Memory B cell (primary cell): ENCODE measurements around the gene CMIP.
A peak's percentile ranks its signal among the peaks of the same experiment; 100 is the strongest.
"Not testable (repeated sequence)": the region's sequence is repeated elsewhere in the genome, so short reads cannot be mapped to it uniquely, and the experiment has no call there.

ENCODE experiments used
- ATAC-seq: fragments of 150-1000 bp; cut with Tn5 transposase; 2 replicates; pipeline ENCODE4 v1.10.0; 2021; ENCODE audit warnings: low read depth, mild to moderate bottlenecking, moderate library complexity
- DNase-seq, 2 donors: peaks; one replicate each; pipeline ENCODE4 v3.0.0; 2022; ENCODE audit warnings: low spot score in 2 of 2
- H3K27ac Mint-ChIP-seq: one replicate; pipeline ENCODE4 v1.8.0; 2022; ENCODE audit warnings: mild to moderate bottlenecking, moderate library complexity, mixed read lengths
- H3K27me3 Mint-ChIP-seq: one replicate; pipeline ENCODE4 v1.8.0; 2022; ENCODE audit warnings: mixed read lengths
- H3K36me3 Mint-ChIP-seq: one replicate; pipeline ENCODE4 v1.8.0; 2022; ENCODE audit warnings: mild to moderate bottlenecking, mixed read lengths
- H3K4me1 Mint-ChIP-seq: one replicate; pipeline ENCODE4 v1.8.0; 2022; ENCODE audit warnings: mixed read lengths
- H3K4me3 Mint-ChIP-seq: one replicate; pipeline ENCODE4 v1.8.0; 2022; ENCODE audit warnings: mild to moderate bottlenecking, moderate library complexity, mixed read lengths
- H3K9me3 Mint-ChIP-seq: one replicate; pipeline ENCODE4 v1.8.0; 2022; ENCODE audit warnings: mixed read lengths

Gene CMIP

DNA sequence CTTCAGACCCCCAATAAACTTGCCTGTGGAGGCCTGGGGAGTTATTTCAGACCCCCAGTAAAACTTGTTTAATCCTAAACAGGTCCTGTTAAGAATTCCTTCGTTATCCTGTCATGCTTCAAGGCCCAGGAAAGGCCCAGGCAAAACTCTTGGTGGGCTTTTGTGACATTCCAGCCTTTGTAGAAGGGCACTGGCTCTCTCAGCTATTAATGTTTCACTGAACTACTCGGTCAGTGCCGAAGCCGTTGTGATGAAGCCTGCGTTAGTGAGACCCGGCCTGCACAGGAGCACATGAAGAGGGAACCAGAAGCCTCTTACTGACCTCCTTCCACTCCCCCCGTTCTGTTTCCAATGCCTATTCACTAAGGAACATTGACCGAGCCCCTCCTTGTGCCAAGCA, 287.0 kb downstream of the CMIP start:
- H3K27ac Mint-ChIP-seq = no peak overlapping the region
- H3K27me3 Mint-ChIP-seq = no peaks in the 10 kb centered on the region
- H3K4me1 Mint-ChIP-seq = peaks cover 26% of the 10 kb centered on the region
- no peak overlapping the region for H3K4me3 Mint-ChIP-seq
- no peak for DNase-seq
- H3K36me3 Mint-ChIP-seq = no peaks in the 10 kb centered on the region
- peaks cover 3% of the 10 kb centered on the region for H3K9me3 Mint-ChIP-seq
- ATAC-seq = no peak

DNA sequence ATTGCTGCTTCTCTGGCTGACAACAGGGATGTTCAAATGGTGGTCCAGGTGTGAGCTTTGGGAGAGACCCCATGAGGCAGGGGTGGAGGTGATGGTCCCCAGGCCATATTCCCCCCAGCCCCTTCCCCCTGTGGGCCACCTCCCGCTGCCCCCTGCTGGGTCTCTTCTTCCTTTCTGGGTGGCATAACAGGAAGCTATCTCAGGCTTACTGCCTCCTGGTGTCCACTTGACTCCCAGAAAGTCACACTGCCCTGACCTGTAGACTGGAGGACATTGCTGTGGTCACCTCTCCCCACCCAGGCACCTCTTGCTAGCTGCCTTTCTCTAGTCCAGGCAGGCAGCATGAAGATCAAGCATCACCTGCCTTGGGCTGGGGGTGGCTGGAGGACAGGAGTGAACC, 288.1 kb downstream of the CMIP start:
- no peaks in the 10 kb centered on the region for H3K27me3 Mint-ChIP-seq
- DNase-seq (no peak), ATAC-seq (no peak)
- no peak overlapping the region for H3K4me3 Mint-ChIP-seq
- no peaks in the 10 kb centered on the region for H3K36me3 Mint-ChIP-seq
- H3K27ac Mint-ChIP-seq = no peak overlapping the region
- H3K9me3 Mint-ChIP-seq = peaks cover 3% of the 10 kb centered on the region
- peaks cover 26% of the 10 kb centered on the region for H3K4me1 Mint-ChIP-seq

DNA sequence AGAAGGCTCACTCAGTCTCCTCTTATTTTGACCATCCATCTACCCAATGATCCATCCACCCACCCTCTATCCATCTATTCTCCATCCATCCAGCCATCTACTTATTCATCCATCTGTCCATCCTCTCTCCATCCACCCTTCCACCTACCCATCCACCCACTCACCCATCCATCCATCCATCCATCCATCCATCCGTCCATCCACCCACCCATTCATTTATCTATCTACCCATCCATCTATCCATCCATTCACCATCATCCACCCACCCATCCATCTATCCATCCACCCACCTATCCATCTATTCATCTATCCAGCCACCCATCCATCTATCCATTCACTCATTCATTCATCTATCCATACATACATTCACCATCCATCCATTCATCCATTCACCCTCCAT, 288.7 kb downstream of the CMIP start:
- H3K27ac Mint-ChIP-seq = no peak overlapping the region
- no peak for ATAC-seq
- peaks cover 3% of the 10 kb centered on the region for H3K9me3 Mint-ChIP-seq
- H3K4me1 Mint-ChIP-seq = peaks cover 25% of the 10 kb centered on the region
- no peak for DNase-seq
- no peaks in the 10 kb centered on the region for H3K27me3 Mint-ChIP-seq
- no peak overlapping the region for H3K4me3 Mint-ChIP-seq
- H3K36me3 Mint-ChIP-seq = no peaks in the 10 kb centered on the region

DNA sequence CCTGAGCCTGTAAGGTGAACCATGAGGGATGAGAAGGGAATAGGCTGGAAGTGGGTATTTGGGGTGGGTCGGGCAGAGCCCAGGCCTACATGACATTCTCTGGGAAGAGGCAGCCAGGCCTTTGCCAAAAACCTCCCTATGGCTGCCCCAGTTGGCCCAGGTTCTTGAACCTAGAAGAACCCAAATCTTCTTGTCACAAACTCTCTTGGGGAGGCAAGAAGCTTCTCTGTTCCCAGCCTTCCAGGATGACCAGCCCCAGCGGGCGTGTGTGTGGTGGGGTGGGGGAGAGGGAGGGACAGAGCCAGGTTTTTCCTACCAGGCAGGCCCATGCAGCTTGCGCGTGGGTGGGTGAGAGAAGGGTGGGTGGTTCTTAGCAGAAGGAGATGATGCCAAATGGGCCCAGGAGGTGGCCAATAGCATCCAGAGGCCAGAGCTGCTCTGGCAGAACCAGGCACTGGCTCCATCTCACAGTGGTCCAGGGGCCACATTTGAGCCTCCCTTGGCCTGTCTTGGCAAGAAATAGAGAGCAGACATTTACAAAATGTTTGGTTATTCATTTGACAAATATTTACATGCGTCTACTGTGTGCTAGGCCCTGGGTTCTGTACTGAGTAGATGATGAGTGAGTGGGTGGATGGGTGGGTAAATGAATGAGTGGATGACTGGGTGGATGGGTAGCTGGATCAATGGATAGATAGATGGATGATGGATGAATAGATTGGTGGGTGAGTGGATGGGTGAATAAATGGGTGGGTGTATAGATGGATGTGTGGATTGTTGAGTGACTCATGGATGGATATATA, 290.2 kb downstream of the CMIP start:
- no peak overlapping the region for H3K27ac Mint-ChIP-seq
- DNase-seq = no peak
- ATAC-seq = no peak

DNA sequence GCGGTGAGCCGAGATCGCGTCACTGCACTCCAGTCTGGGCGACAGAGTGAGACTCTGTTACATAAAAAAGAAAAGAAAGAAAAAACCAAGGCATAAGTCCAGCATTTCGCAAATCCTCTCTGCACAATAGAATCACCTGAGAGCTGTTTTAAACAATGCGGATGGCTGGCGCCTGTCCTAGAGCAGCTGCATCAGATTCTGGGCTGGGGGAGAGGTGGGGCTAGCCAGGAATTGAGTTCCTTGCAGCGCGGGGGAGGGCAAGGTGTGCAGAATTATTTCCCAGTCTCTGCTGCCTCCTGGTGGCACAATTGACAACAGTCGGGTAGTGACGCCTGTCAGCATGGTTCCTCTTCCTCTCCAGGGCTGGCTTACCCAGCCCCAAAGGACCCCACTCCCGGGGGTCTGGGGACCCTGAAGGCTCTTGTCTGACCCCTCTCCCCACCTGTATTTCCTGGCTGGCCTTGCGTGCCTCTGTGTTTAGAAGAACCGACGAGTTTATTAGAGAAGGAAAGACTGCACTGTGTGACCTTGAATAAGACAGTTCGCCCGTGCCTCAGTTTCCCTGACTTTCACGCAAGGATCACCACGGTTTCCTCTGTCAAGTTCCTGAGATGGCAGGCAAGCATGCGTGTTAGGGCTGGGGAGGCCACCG, 293.4 kb downstream of the CMIP start:
- H3K9me3 Mint-ChIP-seq = no peaks in the 10 kb centered on the region
- ATAC-seq (peak; percentile 61), DNase-seq (peak; percentile 86 to 89)
- peak overlapping the region; percentile 67 for H3K27ac Mint-ChIP-seq
- H3K4me1 Mint-ChIP-seq = peaks cover 30% of the 10 kb centered on the region
- H3K36me3 Mint-ChIP-seq = no peaks in the 10 kb centered on the region
- peak overlapping the region; percentile 83 for H3K4me3 Mint-ChIP-seq
- no peaks in the 10 kb centered on the region for H3K27me3 Mint-ChIP-seq

More for the DNA sequence above, 290.2 kb downstream of the CMIP start:
- Mint-ChIP-seq H3K4me1 (peaks cover 25% of the 10 kb centered on the region), H3K36me3 (no peaks in the 10 kb centered on the region), H3K9me3 (no peaks in the 10 kb centered on the region), H3K4me3 (no peak overlapping the region), H3K27me3 (no peaks in the 10 kb centered on the region)

DNA sequence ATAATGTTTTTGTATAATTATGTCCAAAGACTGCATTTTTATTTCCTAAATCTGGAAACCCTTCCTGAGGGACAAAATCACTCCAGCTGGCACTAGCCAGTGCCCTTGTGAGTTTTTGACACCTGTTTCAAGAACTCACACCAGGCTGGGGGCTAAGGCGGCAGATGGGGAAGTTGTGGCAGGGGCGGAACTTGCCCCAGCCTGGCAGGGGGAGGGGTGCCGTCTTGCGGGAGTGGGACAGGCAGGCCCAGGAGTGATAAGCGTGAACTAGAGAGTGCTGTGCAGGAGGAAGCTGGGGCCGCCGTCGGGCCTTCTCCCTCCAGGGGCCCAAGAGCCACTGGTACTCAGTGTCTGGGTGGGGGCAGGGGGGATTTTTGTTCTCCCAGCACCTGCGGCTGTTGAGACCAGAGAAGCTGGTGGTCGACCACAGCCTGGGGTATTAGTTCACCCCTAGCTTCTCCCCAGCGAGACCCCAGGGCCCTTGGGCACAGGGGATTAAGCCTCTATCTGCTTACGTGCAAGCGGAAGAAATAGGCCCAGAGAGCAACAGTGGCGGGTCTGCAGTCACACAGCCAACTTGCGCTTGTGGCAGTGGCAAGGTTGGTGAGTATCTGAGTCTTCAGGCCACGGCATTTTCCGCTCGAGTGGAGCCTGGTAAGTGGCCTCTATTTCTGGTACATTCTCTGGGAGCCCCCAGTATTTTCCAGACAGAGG, 294.3 kb downstream of the CMIP start:
- Mint-ChIP-seq H3K4me3 (peak overlapping the region; percentile 78), H3K27ac (peak overlapping the region; percentile 90), H3K9me3 (no peaks in the 10 kb centered on the region), H3K4me1 (peaks cover 29% of the 10 kb centered on the region), H3K36me3 (no peaks in the 10 kb centered on the region), H3K27me3 (no peaks in the 10 kb centered on the region)
- peak; percentile 72 for ATAC-seq
- DNase-seq = peak; percentile 77 to 82

DNA sequence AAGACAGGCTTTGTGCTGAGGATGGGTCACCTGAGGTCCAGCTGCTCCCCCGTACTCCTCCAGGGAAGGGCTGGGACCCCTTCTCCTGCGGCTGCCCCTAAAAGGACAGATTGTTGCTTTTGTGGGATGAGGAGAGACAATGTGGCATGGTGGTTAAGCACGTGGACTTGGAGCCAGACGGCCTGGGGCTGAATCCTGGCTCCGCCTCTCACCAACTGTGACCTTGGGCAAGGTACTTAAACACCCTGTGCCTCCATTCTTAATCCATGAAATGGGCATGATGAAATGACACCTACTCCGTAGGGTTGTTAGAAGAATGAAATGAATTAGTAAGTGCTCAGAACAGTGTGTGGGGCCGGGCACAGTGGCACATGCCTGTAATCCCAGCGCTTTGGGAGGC, 294.9 kb downstream of the CMIP start:
- ATAC-seq (no peak), DNase-seq (no peak)
- peak overlapping the region; percentile 90 for H3K27ac Mint-ChIP-seq
- no peaks in the 10 kb centered on the region for H3K36me3 Mint-ChIP-seq
- H3K4me1 Mint-ChIP-seq = peaks cover 29% of the 10 kb centered on the region
- H3K4me3 Mint-ChIP-seq = peak overlapping the region; percentile 78
- H3K9me3 Mint-ChIP-seq = no peaks in the 10 kb centered on the region
- H3K27me3 Mint-ChIP-seq = no peaks in the 10 kb centered on the region

DNA sequence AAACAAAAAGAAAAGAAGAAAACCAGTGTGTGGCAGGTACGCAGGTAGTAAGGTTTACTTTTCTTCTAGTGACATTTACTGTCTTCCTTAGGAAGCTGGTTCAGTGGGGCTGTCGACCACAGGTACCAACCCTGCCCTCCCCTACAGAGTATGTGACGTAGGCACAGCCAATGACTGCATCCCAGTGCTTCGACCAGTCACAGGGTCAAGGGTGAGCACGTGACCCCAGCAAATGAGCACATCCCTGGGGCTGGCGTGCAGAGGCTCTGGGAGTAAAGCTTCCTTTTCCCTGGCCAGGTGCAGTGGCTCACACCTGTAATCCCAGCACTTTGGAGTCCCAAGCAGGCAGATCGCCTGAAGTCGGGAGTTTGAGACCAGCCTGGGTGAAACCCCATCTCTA, 295.6 kb downstream of the CMIP start:
- H3K9me3 Mint-ChIP-seq = no peaks in the 10 kb centered on the region
- DNase-seq = peak; percentile 44 to 45
- no peaks in the 10 kb centered on the region for H3K36me3 Mint-ChIP-seq
- H3K27ac Mint-ChIP-seq = peak overlapping the region; percentile 90
- H3K4me3 Mint-ChIP-seq = peak overlapping the region; percentile 78
- peak; percentile 55 for ATAC-seq
- H3K27me3 Mint-ChIP-seq = no peaks in the 10 kb centered on the region
- peaks cover 29% of the 10 kb centered on the region for H3K4me1 Mint-ChIP-seq

DNA sequence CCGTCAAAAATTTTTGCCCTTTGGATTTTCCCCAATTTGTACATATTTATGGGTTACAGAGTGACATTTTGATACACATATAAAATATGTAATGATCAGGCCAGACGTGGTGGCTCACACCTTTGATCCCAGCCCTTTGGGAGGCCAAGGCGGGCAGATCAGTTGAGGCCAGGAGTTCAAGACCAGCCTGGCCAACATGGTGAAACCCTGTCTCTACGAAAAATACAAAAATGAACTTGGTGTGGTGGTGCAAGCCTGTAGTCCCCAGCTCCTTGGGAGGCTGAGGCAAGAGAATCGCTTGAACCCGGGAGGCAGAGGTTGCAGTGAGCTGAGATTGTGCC, 296.8 kb downstream of the CMIP start:
- H3K4me3 Mint-ChIP-seq, DNase-seq, H3K36me3 Mint-ChIP-seq, H3K27me3 Mint-ChIP-seq, H3K27ac Mint-ChIP-seq, ATAC-seq, H3K9me3 Mint-ChIP-seq: not testable (repeated sequence)
- peaks cover 37% of the 10 kb centered on the region for H3K4me1 Mint-ChIP-seq

DNA sequence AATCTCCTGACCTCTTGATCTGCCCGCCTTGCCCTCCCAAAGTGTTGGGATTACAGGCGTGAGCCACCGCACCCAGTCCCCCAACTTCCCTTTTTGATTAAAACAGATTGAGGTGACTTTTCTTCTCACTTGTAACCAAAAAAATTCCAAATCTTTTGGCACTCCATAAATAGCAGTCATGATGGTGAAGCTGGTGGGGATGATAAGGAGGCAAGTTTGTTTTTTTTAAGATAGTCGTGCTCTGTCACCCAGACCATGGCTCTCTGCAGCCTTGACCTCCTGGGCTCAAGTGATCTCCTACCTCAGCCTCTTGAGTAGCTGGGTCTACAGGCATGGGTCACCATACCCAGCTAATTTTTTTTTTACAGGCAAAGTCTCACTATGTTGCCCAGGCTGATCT, 299.8 kb downstream of the CMIP start:
- Mint-ChIP-seq H3K36me3 (no peaks in the 10 kb centered on the region), H3K9me3 (no peaks in the 10 kb centered on the region), H3K4me3 (no peak overlapping the region), H3K27ac (no peak overlapping the region), H3K4me1 (peaks cover 39% of the 10 kb centered on the region), H3K27me3 (no peaks in the 10 kb centered on the region)
- DNase-seq (no peak), ATAC-seq (no peak)

DNA sequence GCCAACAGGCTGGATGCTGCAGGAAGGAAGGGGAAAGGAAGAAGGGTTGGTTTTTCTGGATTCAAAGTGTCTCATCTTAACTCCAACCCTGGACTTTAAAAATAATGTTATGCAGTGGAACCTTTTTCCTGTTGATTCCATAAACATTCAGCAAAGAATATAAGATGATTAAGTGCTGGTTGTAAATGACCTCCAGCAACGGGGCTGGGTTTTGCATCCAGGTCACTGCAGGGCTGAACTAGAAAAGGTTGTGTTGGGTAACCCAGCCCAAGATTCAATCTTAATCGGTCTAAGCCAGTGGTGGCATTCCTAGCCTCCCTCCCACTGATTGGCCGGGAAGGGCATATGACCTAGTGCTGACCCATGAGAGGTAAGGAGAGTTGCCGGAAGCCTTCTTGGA, 300.3 kb downstream of the CMIP start:
- Mint-ChIP-seq H3K27ac (no peak overlapping the region), H3K4me1 (peaks cover 38% of the 10 kb centered on the region), H3K27me3 (no peaks in the 10 kb centered on the region), H3K4me3 (no peak overlapping the region), H3K9me3 (no peaks in the 10 kb centered on the region), H3K36me3 (no peaks in the 10 kb centered on the region)
- no peak for ATAC-seq
- DNase-seq = no peak

DNA sequence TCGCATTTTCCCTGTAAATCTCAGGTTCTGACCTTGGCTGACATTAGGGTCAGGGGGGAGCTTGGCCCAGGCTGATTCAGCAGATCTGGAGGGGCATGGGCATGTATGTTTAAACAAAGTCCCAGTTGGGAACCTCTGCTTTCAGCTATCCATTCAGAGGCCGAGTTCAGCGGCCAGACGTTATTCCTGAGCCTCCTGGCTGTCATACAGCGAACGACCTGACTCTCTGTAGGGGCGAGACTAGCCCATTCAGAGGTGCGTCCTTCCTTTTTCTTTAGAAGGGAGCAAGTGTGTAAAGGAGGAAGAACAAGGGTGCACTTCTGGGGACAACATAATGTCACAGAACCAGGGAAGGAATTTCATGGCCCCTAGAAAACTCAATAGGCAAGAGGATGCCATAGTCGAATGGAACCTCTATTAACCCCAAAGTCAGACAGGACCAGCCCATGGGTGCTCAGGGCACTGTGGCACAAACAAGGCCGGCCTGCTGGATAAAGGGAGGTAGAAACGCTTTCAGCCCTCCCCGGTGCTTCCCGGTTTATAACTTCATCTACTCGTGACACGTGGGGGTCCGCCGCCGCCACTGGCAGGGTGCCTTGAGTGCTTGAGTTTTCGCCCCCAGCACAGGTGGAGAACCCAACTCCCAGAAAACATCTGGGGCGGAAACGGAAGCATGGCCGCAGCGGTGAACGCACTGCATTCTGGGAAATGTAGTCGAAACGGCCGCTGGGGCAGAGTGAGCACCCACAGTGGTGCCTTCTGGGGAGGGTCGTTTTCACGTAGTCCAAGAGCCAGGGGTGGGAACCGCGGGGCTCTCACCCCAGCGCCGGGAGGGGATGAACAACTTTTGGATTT, 301.3 kb downstream of the CMIP start:
- Mint-ChIP-seq H3K4me1 (peaks cover 33% of the 10 kb centered on the region), H3K4me3 (peak overlapping the region; percentile 85), H3K9me3 (no peaks in the 10 kb centered on the region), H3K27ac (peak overlapping the region; percentile 57), H3K27me3 (no peaks in the 10 kb centered on the region), H3K36me3 (no peaks in the 10 kb centered on the region)
- DNase-seq (peak; percentile 69 to 74), ATAC-seq (peak; percentile 93)

DNA sequence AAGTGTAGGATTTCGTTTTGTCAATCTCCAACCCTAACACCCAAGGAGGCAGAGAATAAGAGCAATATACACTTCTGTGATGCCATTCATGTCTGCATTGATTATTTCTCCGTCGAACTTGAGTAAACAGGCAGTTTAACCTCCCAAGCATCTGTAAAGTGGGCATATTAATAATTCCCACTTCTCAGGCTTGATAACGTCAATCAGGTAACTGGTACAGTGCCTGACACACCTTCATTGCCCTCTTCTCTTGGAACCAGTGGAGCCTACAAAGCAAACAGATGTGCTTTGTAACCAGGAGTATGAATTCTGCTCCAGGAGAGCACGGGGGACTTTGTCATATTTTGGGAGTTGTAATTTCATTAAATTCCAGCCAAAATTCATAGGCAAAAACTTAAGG, 302.0 kb downstream of the CMIP start:
- H3K4me1 Mint-ChIP-seq = peaks cover 38% of the 10 kb centered on the region
- no peak for DNase-seq
- no peaks in the 10 kb centered on the region for H3K36me3 Mint-ChIP-seq
- peak overlapping the region; percentile 57 for H3K27ac Mint-ChIP-seq
- no peaks in the 10 kb centered on the region for H3K27me3 Mint-ChIP-seq
- H3K4me3 Mint-ChIP-seq = peak overlapping the region; percentile 85
- H3K9me3 Mint-ChIP-seq = no peaks in the 10 kb centered on the region
- ATAC-seq = no peak
